Right atrium auricular region (tissue), 2 donors: ENCODE measurements around the gene PRSS38. TPM values are rescaled to one million over a fixed set of nuclear protein-coding genes. Genes with fewer than 3 reads are reported as not detected.

Experiments used
- DNase-seq: peaks from one replicate; pipeline ENCODE4 v3.0.0-alpha.2; 2019; ENCODE audit warnings: low spot score
- H3K27ac ChIP-seq, 2 donors: fragments of 200-600 bp; sonication (generic); 1 replicate in 1 of 2; 2 replicates in 1 of 2; pipeline ENCODE4 v1.5.1; 2016 to 2019
- H3K27me3 ChIP-seq, 2 donors: fragments of 200-600 bp; sonication (generic); one replicate each; pipeline versions ENCODE4 v1.5.1 to v1.6.0; 2017 to 2019
- H3K36me3 ChIP-seq: fragments of 200-600 bp; sonication (generic); one replicate; pipeline ENCODE4 v1.5.1; 2016
- H3K4me1 ChIP-seq, 2 donors: fragments of 200-600 bp; sonication (generic); one replicate each; pipeline versions ENCODE4 v1.5.1 to v1.6.0; 2017 to 2019
- H3K4me3 ChIP-seq, 2 donors: fragments of 200-600 bp; sonication (generic); 1 replicate in 1 of 2; 2 replicates in 1 of 2; pipeline ENCODE4 v1.5.1; 2017 to 2019; ENCODE audit warnings: mild to moderate bottlenecking in 1 of 2, moderate library complexity in 1 of 2
- H3K9me3 ChIP-seq, 2 donors: fragments of 200-600 bp; sonication (generic); one replicate each; pipeline ENCODE4 v1.5.1; 2019
- CTCF ChIP-seq, 2 donors: fragments of 200-600 bp; sonication (generic); IDR thresholded peaks; one replicate each; pipeline ENCODE4 v1.5.1; 2019; ENCODE audit warnings: antibody characterized with exemption in 2 of 2
- total RNA-seq, 2 donors: library from RNA; depleted of rRNA; stranded (reverse); fragments of >200 nt; gene quantifications; one replicate each; pipeline ENCODE4 v1.1.0, GENCODE V29; 2016

Gene PRSS38
- total RNA-seq, 2 donors from 2014 or later: not detected

- H3K27me3 ChIP-seq: no peaks in the 10 kb centered on the region
- H3K36me3 ChIP-seq: peaks cover 39% of the 10 kb centered on the region
- peaks cover 0 to 11% of the 10 kb centered on the region in 2 donors for H3K4me1 ChIP-seq
- no peaks in the 10 kb centered on the region for H3K9me3 ChIP-seq
- H3K27ac ChIP-seq: no peak overlapping the region
- DNase-seq: no peak
- TF ChIP-seq CTCF (IDR thresholded peaks at IDR 0.05): no peak
- no peak overlapping the region for H3K4me3 ChIP-seq
Observed at GRCh38 chr1:227768640-227769039, 46.8 kb upstream of the PRSS38 start.

- no peak for DNase-seq
- H3K4me3 ChIP-seq: no peak overlapping the region
- H3K27ac ChIP-seq: no peak overlapping the region
- TF ChIP-seq CTCF (IDR thresholded peaks at IDR 0.05): no peak
- no peaks in the 10 kb centered on the region for H3K9me3 ChIP-seq
- H3K27me3 ChIP-seq: no peaks in the 10 kb centered on the region
- H3K4me1 ChIP-seq: peaks cover 0 to 10% of the 10 kb centered on the region in 2 donors
- peaks cover 39% of the 10 kb centered on the region for H3K36me3 ChIP-seq
Observed at GRCh38 chr1:227769047-227769935, 46.2 kb upstream of the PRSS38 start.

DNA sequence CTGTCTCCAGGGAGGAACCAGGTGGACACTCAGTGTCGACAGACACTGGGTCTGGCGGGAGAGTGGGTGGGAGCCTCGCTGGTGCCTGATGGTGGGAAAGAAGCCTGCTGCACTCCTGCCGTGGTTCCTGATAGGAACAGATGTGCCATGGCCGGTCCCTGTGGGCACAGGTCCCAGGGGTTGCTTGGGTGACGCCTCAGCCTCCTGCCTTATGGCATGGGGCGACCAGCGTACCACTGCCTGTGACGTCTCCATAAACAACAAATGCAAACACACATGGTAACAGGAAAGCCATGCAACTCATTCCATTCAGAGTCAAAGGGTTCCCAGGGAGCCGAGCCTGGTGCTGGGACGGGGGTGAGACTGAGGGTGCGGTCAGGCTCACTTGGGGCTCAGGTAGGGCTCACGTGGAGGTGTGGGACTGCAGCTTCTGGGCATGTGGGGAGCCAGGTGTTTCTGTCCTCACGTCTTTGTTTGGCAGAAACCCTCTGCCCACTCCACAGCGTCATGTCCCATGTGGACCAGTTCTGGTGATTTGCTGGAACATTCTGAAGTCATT lies 45.5 kb upstream of the PRSS38 start:
- Histone ChIP-seq H3K9me3 (no peaks in the 10 kb centered on the region), H3K36me3 (peaks cover 37% of the 10 kb centered on the region)

DNA sequence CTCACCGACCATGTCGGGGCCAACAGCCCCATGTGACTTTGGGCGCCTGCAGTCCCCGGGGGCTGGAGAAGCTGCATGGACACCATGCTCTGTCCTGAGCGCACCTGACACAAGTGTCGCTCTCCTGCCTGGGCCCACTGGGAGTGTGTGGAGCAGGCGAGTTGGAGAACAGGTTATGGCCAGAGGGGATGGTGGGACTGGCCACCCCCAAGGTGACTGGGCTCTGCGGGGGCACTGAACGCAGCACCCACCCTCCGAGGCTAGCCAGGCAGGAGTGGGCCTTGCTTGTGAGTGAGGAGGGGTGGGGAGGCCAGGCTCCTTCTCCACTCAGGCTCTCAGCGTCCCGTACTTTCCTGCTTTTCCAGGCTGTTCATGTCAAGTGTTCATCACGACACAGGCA lies 44.7 kb upstream of the PRSS38 start:
- no peak for DNase-seq
- peaks cover 0 to 14% of the 10 kb centered on the region in 2 donors for H3K4me1 ChIP-seq
- H3K27me3 ChIP-seq: no peaks in the 10 kb centered on the region
- no peak overlapping the region for H3K27ac ChIP-seq
- H3K36me3 ChIP-seq: peaks cover 34% of the 10 kb centered on the region
- H3K9me3 ChIP-seq: no peaks in the 10 kb centered on the region
- no peak overlapping the region for H3K4me3 ChIP-seq
- TF ChIP-seq CTCF (IDR thresholded peaks at IDR 0.05): no peak

More for the DNA sequence above, 45.5 kb upstream of the PRSS38 start:
- no peak overlapping the region for H3K27ac ChIP-seq
- H3K27me3 ChIP-seq: no peaks in the 10 kb centered on the region
- H3K4me3 ChIP-seq: no peak overlapping the region
- peaks cover 0 to 12% of the 10 kb centered on the region in 2 donors for H3K4me1 ChIP-seq
- DNase-seq: no peak
- TF ChIP-seq CTCF (IDR thresholded peaks at IDR 0.05): no peak

GRCh38 chr1:227771326-227771725 lies 44.1 kb upstream of the PRSS38 start:
- H3K27ac ChIP-seq: no peak overlapping the region
- H3K9me3 ChIP-seq: no peaks in the 10 kb centered on the region
- no peak for TF ChIP-seq CTCF (IDR thresholded peaks at IDR 0.05)
- peaks cover 39% of the 10 kb centered on the region for H3K36me3 ChIP-seq
- no peak overlapping the region for H3K4me3 ChIP-seq
- H3K4me1 ChIP-seq: peaks cover 0 to 9% of the 10 kb centered on the region in 2 donors
- H3K27me3 ChIP-seq: no peaks in the 10 kb centered on the region
- no peak for DNase-seq
